Measurements from ENCODE around the gene TLDC2.

Gene TLDC2

DNA sequence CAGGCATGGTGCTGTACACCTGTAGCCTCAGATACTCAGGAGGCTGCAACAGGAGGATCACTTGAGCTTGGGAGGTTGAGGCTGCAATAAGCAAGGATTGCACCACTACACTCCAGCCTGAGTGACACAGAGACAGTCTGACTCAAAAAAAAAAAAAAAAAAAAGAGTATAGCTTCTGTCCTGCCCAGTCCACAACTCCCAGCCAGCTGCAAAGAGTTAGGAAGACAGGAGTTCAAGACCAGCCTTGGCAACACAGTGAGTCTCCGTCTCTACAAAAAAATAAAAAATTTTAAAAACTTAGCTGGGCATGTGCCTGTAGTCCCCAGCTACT, 28.3 kb upstream of the TLDC2 start:
- TF ChIP-seq, protein P1, sequence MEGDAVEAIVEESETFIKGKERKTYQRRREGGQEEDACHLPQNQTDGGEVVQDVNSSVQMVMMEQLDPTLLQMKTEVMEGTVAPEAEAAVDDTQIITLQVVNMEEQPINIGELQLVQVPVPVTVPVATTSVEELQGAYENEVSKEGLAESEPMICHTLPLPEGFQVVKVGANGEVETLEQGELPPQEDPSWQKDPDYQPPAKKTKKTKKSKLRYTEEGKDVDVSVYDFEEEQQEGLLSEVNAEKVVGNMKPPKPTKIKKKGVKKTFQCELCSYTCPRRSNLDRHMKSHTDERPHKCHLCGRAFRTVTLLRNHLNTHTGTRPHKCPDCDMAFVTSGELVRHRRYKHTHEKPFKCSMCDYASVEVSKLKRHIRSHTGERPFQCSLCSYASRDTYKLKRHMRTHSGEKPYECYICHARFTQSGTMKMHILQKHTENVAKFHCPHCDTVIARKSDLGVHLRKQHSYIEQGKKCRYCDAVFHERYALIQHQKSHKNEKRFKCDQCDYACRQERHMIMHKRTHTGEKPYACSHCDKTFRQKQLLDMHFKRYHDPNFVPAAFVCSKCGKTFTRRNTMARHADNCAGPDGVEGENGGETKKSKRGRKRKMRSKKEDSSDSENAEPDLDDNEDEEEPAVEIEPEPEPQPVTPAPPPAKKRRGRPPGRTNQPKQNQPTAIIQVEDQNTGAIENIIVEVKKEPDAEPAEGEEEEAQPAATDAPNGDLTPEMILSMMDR (IDR thresholded peaks at IDR 0.05; ENCODE audit: extremely low read depth, missing control alignments) = no peak
- no peak for DNase-seq (ENCODE audit: low spot score)

DNA sequence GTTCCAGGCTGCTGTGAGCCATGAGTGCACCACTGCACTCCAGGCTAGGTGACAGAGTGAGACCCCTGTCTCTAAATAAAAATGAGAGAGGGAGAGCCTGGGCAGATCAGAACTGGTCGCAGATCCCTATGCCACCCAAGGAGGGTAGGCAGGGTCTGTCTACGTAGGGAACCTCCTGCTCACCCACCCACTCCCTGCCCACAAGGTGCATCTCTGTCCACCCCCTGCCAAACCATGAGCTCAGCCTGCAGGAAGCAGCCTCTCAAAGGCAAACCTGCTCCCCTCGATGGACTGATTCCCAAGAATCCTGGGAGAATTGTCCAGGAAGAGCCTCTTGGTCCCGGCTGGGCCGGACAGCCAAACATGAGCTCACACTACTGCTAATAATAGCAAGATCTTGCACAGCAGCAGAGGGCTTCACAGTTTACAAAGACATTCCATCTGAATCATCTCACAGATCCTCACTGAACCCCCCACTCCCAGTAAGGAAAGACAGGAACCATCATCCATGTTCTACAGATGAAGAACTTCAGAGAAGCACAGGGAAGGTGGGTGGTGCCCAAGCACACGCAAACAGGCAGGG, 27.8 kb upstream of the TLDC2 start:
- TF ChIP-seq, protein P1 (IDR thresholded peaks at IDR 0.05; ENCODE audit: extremely low read depth, missing control alignments) = no peak
- no peak for DNase-seq (ENCODE audit: low spot score)

DNA sequence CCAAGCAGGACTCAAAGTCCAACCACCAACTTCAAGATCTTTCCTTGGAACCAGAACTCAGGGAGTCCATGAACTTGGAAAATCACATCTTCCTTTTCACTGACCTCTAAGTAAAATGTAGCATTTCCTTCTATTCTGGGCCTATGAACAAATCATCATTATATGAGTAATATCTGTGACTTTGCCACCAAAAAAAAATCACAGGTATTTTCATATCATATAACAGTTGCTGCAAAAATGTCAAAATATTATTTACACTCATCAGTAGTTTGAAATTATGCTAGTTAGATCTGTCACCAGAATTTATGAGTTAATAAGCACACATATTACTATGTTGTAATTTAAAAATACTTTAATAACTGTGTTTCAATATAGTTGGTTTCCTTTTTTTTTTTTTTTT, 27.3 kb upstream of the TLDC2 start:
- DNase-seq (ENCODE audit: low spot score) = no peak
- TF ChIP-seq, protein P1 (IDR thresholded peaks at IDR 0.05; ENCODE audit: extremely low read depth, missing control alignments) = no peak

DNA sequence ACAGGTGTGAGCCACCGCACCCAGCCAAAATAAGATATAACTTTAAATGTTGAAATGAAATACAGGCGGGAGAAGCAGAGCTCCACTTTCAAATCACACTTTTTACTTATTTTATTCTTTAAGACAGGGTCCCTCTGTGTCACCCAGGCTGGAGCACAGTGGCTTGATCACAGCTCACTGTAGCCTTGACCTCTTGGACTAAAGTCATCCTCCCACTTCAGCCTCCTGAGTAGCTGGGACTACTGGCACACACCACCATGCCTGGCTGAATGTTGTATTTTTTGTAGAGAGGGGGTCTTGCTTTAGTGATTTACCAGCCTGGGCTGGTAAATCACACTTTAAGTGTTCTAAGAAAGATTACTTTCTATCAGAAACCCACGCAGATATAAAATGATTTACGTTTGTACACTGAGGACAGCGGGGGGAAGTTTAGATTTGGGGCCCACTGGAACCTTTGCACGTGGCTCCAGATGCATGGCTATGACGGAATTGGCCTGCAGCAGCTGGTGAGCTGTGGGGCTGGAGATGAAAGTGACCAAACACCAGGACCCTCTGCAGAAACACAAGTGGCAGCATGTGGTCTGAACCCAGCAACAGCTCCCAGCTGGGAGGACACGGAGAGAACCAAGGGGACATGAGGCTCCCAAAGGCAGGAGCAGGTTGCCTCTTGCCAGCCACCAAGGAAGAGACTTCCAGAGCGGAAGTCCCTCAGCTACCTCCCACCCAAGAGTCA, 26.4 kb upstream of the TLDC2 start:
- TF ChIP-seq, protein P1 (IDR thresholded peaks at IDR 0.05; ENCODE audit: extremely low read depth, missing control alignments) = no peak
- no peak for DNase-seq (ENCODE audit: low spot score)

DNA sequence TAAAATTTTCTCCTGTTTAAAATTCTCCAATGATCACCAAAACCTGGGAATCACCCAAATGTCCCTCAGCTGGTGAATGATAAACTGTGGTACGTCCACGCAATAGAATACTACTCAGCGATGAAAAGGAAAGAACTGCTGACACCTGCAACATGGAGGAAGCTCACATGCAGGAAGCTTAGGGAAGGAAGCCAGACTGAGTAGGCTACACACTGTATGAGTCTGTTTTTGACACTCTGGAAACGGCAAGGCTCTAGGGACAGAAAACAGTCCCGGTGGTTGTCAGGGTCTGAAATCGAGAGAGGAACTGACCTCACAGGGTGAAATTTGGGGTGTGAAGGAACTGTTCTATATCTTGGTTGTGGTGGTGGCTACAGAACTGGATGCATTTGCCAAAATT, 25.2 kb upstream of the TLDC2 start:
- DNase-seq (ENCODE audit: low spot score) = no peak
- TF ChIP-seq, protein P1 (IDR thresholded peaks at IDR 0.05; ENCODE audit: extremely low read depth, missing control alignments) = no peak

DNA sequence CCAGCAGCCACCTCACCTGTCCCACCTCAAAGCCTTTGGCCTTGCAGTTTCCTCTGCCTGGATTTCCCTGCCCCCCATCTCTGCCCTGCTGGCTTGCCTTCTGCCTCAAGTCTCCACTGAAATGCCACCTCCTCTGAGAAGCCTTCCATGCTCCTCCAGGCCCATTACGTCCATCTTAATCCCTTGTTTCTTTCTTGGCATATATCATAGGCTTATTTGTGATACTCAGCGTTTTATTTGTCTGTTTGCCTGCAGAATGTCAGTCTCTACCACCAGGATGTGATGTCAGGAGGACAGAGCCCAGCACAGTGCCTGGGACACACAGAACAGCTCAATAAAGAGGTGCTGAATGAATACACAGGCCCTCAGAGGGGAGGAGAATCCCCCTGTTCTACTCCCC, 24.4 kb upstream of the TLDC2 start:
- TF ChIP-seq, protein P1 (IDR thresholded peaks at IDR 0.05; ENCODE audit: extremely low read depth, missing control alignments) = no peak
- DNase-seq (ENCODE audit: low spot score) = no peak

DNA sequence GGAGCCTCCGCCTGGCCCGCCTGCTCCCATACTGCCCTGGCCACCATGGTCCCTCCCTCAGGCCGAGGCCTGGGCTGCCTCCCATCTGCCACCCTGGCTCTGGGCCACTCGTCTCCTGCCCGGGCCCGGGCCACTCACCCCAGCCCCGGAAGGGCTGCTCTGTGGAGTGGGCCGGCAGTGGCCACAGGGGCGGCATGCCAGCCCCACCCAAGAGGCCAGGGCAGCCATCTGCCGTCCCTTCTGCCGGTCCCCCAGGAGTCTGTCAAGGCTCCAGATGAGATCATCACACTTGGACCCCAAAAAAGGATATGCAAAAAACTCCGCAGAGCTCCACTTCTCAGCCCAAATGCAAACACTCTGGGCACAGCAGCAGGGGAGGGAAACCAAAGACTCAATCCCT, 23.8 kb upstream of the TLDC2 start:
- TF ChIP-seq, protein P1 (IDR thresholded peaks at IDR 0.05; ENCODE audit: extremely low read depth, missing control alignments) = no peak
- DNase-seq (ENCODE audit: low spot score) = peak; percentile 61
